Stimulated activated CD4-positive, alpha-beta T cell treated with anti-CD3 and anti-CD28 coated beads, Interleukin-12 subunit alpha, Interleukin-12 subunit beta, amount 100 ng/mL, for 48 hours (primary cell): ENCODE results near the gene PPP2R2C.

Experiments
- DNase-seq, 3 donors: peaks; one replicate each; pipeline ENCODE4 v3.0.0-alpha.2; 2020; ENCODE audit warnings: low read depth in 2 of 3, low spot score in 1 of 3

Gene PPP2R2C

DNA sequence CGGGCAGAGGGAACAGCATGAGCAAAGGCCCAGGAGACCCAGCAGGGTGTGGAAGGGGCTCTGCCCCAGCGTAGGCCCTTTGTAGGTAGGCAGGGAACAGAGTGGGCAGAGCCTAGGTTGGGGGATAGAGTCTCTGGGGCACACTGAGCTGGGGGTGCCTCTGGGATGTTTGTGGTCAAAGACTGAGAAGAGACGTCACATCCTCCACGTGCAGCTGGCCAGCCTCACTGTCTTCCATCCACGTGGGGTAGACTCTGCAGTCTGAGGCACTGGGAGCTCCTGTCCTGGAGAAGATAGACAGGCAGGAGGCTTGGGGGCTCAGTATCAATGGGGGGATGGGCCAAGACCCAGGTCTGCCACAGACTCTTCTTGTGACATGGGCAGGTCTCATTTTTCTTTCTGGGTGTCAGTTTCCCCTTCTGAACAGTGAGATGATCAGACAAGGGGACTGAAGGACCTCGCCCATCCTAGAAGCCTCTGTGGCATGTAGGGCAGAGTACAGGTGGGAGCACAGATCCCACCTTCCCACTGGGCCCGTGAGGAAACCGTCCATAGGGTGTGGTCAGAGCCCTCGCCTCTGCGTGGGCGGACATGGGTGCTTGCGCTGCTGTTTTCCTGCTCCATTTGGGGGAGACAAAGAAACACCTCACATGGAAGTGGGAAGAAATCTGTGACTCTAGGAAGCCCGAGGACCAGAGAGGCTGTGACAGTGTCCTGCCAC, 179.9 kb downstream of the PPP2R2C start:
- DNase-seq, result no peak

DNA sequence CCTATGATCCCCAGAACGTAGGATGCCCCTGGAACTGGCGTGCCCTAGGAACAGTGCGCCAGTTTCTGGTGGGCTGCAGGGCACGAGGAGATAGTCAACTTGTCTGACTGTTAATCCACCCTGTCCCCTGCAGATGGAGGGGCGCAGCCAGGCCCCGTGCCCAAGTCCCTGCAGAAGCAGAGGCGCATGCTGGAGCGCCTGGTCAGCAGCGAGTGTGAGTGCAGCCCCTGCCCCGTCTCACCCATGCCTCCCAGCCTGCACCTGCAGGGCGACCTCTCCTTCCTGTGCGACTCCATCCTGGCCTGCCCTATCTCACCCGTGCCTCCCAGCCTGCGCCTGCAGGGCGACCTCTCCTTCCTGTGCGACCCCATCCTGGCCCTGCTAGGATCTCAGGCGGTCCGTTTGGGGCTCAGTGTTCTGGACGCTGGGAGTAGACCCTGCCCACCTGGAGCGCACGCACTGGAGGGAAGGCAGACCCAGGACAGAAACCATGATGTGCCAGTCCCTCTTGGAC, 180.6 kb downstream of the PPP2R2C start:
- DNase-seq, result no peak

DNA sequence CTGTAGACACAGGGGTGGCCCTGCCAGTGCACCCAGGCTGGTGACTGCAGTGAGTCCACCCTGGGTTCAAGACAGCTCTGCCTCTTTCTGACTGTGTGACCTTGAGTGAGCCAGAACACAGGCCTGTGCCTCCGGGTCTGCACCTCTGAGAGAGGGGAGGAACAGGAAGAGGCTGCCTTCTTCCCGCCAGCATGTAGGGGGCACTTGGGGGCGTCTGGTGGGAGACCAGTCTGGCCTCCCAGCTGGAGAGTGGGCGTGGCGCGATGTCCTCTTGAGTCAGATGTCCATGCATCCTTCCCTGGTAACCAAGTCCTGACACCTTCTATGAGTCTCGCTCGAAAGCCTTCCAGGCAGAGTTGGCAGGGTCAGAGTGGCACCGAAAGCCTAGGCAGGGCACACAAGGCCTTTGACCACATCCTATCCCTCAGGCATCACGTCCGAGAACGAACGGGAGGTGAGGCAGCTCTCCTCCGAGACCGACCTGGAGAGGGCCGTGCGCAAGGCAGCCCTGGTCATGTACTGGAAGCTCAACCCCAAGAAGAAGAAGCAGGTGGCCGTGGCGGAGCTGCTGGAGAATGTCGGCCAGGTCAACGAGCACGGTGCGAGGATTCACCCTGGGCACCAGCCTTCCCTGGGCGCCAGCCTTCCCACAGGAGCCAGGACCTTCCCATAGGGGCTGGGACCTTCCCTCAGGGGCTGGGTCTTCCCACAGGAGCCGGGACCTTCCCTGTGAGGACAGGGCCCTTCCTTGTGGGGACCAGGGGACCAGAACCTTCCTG, 181.5 kb downstream of the PPP2R2C start:
- DNase-seq, result no peak

DNA sequence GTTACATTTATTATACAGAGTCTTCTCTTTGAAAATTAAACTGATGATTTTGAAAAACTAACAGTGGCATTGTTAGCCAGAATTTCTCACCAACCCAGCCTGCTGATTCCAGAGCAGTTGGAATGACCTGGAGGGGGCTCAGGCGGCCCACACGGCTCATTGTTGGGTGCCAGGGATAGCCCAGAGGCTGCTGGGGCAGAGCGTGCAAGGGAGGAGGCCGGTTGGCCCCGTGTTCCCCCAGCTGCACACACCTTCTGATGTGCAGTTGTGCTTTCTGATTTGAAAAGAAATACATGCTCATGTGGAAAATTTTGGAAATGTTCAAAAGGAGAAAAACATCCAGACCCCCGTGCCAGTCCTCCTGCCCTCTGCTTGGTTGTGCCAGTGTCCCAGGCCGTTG, 182.2 kb downstream of the PPP2R2C start:
- DNase-seq, result no peak

DNA sequence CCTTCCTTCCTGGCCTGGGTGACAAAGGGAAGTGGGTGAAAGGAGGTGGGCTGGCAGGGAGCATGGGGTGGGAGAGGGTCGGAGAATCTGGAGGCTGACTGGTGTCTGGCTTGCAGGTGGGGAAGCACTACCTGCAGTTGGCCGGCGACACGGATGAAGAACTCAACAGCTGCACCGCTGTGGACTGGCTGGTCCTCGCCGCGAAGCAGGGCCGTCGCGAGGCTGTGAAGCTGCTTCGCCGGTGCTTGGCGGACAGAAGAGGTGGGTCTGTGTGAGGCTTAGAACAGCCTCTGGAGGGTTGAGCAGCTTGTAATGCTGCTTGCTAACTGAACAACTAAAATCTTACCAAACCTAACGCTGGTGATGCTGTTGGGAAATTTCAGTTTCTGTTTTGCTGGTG, 183.5 kb downstream of the PPP2R2C start:
- no peak for DNase-seq

DNA sequence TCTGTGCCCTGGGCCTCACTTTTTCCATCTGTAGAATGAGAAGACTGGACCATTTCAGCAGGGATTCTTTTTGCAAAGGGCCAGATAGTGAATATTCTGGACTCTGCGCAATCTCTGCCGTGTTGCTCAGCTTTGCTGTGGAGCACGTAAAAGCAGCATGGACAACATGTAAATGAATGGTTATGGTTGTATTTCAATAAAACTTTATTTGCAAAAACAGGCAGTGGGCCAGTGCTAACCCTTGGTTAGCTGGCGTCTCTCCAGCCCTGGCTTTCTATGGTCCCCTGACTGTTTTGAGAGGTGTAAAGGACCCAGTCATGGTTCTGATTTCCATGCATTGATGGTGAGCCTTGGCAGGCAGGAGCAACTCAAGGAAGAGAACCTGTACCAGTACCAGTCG, 184.1 kb downstream of the PPP2R2C start:
- no peak for DNase-seq

DNA sequence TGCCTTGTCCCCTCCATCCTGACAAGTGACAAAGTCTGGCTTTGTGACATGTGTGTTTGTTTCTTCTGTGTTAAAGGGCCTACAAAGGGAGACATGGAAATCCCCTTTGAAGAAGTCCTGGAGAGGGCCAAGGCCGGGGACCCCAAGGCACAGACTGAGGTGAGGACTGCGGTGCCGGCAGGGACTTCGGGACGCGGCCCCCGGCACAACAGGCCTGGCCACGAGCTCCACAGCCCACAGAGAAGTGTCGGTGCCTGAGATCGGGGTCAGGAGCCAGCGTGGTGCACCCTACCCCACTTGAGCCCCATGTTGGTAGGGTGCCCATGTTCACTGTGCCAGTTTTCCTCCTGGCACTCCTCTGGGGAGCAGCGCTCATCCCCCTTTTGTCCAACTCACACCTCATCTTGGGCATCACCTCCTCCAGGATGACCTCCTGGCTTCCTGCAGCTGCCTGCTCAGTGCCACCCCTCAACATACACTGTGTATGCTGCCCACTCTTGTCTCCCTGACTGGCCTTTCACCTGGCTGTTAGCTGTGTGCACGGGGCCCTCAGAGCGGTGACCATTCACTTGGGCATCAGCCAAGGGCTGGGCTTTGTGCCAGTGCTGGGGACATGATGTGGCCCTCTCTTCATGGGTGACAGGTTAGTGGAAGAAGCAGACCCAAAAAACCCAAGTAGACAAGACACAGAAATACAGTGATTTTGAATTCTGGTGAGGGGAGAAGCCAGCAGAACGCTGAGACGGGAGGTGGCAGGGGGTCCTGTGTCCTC, 185.2 kb downstream of the PPP2R2C start:
- DNase-seq, result no peak

DNA sequence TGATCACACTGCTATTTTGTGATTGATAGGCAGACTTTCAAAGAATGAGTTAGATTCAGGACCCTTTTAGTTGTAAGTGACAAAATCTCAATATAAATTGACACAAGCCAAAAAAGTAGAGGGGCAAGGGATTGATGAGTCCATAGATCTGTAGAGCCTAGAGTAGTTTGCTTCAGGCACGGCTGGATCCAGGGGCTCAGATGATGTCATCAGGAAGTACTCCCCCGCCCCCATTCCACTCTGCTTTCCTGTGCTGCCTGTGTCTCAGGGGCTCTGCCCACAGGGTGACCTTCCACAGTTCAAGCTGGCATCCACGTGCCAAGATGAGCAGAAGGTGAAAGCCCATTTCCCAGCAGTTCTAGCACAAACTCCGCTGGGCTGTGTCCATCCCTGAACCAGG, 189.1 kb downstream of the PPP2R2C start:
- no peak for DNase-seq

DNA sequence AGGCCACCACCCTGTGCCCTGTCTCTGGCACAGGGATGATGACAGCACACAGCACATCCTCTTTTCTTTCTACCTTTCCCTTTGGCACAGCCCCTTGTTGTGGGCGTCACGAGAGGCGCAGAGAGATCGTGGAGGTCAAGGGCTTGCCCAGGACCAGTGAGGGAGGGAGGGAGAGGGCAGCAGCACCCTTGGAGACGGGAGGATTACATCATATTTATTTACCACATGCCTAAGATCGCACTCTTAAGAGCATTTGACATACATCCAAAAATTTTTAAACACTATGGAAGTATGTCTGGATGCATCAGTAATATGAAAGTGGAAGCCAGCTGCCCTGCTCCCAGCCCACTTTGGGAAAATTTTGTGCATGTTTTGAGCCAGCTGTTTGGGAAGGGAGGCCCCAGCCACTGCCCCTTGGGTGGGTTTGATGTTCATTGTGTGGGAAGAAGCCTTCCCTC, 190.1 kb downstream of the PPP2R2C start:
- no peak for DNase-seq

DNA sequence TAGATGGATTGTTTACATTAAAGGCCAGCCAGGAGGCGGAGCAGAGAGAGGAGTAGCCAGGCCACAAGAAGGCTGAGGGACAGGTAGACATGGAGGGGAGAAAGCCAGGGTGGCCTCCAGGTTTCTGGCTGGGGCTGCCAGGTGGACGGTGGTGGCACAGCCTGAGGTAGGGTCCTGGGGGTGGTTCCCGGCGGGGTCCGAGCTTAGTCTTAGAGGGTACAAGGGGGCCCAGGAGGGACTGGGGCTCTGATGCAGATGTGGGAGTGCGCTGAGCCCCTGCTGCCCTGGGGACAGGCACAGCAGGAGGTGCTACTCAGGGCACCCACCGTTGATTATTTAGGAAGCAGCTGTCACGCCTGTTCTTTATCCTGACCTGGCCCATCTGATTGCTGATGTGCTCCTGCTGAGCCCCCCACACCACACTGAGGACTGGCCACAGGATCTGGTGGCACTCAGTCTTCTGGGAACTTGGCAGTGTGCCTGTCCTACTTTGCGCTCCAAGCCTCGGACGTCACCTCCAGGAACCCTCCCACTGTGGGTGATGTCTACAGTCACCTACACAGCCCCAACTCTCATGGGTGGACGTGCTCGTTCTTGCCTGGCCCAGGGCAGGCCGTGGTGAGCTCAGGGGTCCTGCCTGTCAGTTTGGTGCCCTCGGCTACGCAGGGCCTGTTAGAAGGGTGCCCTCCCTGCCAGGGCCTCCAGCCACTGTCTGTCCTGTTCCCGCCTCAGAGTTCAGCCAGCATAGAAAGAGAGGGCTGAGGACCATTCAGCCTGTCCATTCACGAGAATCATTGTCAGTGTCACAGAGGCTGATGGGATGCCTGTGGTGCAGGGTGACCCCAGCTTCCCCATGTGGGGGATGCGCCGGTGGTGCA, 190.7 kb downstream of the PPP2R2C start:
- DNase-seq, result no peak

DNA sequence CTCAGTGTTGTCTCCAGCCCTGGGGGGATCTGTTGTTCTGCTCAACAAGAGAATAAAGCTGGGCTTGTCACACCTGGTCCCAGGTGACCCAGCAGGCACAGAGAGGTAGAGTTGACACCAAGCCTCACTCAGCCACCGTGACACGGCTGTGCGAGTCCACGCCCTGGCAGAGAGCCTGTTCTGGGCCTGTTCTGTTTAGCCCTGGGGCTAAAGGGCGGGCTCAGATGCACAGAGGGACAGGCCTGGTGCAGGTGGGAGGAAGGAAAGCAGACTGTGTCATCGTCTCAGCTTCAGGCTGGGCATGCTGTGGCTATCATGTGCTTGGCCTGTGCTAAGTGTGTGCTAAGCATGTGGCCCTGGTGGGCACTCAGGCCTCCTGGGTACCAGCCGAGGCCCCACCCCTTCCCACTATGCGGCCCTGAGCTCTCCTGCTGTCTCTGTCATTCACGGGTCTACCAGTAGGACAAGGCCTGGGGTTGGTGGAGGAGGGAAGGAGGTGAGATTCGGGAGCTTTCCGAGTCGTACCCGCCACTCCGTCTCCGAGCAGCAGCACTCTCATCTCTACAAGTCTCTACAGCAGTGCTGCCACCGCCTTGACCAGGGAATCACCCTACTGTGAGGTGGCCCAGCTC, 191.9 kb downstream of the PPP2R2C start:
- DNase-seq, result no peak

DNA sequence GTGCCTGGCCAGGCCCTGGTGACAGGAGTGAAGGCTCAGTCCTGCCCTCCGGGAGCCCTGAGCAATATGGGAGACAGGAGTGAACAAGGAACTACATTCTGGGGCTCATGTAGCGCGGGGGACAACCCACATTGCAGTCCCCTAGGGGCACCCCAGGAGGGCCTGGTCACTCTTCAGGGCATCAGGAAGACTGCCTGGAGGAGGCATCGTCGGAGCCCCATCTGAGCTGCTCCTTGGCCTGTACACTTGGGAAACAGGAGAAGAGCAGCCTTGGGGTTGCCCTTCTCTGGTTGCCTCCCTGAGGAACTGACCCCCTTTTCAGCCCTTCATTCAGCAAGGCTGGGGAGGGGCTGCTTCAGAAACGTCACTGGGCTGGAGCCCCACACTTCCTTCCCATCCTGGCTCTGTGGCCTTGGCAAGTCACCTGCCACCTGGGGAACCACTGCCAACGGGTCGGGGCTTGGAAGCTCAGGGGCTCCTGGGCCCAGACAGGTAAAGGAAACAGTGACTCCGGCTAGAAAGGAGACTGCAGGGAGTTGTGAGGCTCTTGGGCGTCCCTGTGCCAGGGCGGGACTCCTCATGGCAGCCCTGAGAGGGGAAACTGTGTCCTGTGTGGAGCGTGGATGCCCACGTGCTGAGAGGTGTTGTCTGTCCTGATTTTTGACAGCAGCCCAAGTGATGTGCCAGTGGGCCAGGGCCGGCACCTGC, 192.7 kb downstream of the PPP2R2C start:
- no peak for DNase-seq

DNA sequence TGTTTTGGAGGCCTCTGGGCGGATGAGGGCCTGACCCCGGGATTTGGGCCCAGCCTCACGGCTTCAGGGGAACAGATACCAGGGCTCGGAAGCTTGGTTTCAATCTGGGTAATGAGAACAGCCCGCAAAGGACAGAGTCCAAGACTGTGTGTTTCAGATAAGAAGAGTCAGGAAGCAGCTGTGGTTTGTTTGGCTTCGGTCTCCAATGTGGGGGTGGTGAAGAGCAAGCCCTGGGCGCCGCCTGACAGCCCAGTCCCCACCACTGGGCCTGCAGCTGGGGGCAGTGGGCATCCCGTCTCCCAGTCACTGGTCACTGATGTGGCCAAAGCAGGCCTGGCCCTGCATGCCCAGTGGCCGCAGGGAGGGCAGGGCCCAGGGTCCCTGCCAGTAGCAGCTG, 193.6 kb downstream of the PPP2R2C start:
- no peak for DNase-seq

DNA sequence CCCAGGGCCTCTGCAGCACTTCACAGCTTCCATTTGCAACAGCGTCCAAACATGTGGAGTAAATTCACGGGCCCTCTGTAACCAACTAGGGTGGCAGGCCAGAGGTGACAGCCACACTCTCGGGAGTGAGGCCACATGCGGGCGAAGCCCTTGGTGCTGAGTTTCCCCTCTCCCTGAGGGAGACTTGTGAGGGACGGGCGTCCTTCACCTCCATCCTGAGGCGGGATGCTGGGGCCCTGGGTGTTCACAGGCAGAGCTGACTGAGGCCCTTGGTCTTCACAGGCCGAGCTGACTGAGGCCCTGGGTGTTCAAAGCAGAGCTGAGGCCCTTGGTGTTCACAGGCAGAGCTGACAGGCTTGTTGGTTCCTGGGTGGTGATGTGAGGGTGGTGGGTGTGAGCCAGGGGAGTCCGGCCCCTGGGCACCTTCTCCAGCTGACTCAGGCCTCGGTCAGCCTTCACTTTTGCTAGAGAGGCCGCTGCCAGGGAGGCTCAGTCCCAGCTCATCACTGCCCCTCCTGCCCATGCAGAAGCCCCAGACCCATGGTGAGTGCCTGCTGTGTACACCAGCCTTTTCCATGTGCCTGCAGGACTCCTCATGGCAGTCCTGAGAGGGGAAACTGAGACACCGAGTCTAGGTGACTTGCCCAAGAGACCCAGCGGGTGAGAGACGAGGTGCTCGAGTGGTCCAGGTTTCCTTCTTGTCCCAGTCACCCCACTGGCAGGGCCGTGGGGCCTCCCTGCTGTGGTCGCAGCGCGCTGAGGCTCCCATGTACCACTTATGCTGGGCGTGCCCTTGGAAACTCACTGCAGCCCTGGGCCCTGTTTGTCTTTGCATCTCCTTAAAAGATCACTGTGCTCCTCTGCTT, 194.2 kb downstream of the PPP2R2C start:
- no peak for DNase-seq

DNA sequence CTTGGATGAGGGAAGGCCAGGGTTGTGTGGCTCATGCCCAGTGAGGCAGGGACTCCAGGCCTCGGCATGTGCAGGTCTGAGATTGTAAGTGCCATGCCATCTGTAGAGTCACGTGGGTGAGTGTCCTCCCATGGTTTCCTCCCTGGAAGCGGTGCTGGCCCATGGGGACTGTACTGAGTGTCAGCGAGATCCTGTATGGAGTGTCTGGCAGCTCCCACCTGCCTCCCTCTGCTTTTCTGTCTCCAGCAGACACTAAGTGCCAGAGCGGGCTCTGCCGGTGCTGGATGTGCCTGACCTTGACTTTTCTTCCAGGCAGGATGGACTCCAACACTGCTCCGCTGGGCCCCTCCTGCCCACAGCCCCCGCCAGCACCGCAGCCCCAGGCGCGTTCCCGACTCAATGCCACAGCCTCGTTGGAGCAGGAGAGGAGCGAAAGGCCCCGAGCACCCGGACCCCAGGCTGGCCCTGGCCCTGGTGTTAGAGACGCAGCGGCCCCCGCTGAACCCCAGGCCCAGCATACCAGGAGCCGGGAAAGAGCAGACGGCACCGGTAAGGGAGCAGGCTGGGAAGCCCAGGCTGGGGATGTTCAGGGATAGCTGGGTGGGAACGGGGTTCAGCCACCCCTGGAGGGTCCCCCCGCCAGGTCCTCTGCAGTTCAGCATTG, 195.1 kb downstream of the PPP2R2C start:
- no peak for DNase-seq

DNA sequence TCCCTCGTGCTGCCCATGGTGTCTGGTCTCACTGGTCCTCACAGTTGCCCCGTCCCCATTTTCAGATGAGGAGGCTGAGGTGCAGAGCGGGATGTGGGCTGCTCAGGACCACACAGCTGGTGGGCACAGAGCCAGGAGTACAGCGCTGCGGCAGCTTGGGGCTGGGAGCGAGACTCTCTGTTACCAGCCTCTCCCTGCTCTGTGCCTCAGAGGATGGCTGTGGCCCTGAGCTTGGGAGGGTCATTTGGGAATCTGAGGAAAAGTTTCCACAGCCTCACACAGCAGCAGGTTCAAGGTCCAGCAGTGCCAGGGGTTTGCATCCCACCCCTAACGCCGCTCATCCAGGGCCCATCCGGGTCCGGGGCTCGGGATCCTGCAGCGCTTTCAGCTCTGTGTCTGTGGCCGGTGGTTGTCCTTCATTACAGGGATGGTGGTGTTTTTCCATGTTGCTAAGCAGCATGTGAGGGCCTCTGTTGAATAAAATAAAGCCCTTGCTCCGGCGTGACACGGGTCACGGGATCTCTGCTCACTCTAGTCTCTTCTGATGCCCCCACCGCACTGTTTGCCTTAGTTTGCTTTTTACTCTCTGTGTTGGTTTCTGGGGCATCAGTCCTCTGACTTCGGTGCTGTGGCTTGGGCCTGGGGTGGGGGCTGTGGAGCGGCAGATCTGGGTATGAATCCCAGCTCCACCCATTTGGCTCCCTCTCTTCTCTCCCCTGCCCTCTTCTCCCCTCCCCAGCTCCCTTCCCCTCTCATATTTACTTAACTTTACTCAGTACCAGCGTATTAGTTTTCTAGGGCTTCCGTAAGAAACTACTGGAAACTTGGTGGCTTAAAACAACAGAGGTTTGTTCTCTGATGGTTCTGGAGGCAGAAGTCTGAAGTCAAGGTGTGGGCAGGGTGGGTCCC, 196.3 kb downstream of the PPP2R2C start:
- no peak for DNase-seq

DNA sequence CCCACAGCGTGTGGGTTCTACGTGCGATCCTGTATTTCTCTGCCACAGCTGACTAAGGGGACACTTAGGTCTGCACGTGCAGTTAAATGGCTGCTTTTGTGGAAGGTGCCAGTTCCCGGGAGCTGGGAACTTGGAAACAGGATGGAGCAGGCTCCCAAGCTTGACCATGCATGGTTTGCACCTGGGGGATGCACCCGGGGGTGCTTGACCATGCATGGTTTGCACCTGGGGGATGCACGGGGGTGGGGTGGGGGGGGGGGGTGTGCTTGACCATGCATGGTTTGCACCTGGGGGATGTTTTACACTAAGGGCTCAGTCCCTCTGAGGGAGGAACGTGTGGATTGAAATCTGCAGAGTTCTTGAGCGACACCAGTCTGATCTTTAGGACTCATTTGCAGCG, 197.1 kb downstream of the PPP2R2C start:
- DNase-seq, result no peak
